Cortex of kidney (tissue), 1 donor: ENCODE data around the gene IMMT.
"Not testable (repeated sequence)": the region's sequence is repeated elsewhere in the genome, so short reads cannot be mapped to it uniquely, and the experiment has no call there.

Experiments
- DNase-seq: peaks from one replicate; lab custom pipeline; 2025; lab: John Stamatoyannopoulos, UW

Gene IMMT

DNA sequence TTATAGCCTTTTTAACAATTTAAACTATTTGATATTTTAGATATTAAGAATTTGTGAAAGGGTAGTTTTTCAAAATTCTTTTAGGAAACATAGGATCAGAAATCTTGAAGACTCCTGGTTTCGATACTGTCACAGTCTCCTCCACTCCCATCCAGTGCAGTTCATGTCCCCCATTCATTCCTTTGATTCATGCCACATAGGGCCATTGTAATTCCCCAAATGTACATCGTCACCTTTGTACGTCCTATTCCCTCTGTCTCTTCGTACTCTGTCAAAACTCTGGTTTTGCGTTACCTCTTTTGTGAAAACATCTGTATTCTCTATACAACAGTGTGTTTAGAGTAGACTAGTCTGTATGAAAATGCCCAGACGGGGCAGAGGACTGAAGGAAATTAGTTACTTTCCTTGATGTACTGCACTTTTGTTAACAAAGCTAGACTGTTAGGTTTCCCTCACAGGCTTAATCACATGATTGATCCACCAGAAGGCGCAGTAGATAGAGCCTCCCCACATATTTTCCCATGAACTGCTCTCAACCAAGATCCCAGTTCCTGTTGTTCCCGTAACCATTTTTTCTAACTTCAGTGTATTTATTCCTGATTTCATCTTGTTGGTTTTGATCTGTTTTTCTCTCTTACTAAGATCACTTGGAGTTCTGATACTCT, 6.5 kb upstream of the IMMT start:
- no peak for DNase-seq

DNA sequence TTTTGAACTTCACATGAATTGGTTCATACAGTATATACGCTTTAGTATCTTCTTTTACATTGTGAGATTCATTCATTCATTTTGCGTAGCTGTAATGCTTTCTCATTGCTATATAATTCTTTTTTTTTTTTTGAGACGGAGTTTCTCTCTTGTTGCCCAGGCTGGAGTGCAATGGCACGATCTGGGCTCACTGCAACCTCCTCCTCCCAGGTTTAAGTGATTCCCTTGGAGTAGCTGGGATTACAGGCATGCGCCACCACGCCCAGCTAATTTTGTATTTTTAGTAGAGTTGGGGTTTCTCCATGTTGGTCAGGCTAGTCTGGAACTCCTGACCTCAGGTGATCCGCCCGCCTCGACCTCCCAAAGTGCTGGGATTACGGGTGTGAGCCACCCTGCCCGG, 5.3 kb upstream of the IMMT start:
- not testable (repeated sequence) for DNase-seq

DNA sequence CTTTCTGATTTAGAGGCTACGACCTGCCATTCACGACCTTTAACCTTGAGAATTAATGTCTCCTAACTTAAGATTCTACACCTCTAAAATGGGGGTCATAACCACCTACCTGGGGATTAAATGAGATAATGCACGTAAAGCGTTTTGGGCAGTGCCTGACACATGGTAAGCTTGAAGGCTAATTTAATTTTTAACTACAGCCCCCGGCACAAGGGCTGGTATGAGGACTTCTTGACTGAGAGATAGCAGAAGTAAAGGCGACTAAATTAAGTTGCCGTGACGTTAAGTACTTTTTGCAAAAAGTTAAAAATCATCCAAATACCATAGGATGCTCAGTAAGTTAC, 4.5 kb upstream of the IMMT start:
- DNase-seq: no peak

DNA sequence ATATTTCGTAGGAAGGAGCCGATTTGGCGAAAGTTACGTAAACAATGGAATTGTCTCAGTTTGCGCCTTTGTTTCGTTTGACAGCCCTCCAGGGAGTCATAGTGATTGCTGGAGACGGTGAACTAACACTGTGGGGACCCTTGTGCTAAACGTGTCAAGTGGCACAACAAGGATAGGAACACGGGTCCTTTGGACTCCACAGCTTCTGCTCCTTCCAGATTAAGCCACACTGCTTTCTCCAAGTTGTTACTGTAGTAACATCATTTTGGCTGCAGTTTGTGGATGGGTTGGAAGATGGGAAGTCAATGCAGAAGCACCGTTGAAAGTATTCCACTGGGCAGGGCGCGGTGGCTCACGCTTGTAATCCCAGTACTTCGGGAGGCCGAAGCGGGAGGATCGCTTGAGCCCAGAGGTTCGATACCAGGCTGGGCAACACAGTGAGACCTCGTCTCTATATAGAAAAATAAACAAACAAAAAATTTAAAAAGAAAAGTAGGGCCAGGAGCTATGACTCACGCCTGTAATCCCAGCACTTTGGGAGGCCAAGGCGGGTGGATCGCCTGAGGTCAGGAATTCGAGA, 636 bp upstream of the IMMT start:
- DNase-seq: no peak

DNA sequence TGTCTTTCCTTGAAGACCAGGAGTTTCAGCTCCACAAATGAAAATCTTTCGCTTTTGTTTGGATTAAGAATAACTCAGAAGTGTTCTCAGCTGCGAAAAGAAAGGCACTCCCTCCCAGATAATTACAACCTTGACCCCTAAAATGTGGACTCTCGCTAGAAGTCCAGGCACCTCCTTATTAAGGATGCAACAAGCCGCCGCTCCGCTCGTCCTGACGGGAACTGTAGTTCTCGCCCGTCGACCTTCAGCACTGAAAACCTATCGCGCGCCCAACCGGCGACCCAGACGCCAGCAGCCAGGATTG, 559 bp downstream of the IMMT start:
- DNase-seq: no peak

DNA sequence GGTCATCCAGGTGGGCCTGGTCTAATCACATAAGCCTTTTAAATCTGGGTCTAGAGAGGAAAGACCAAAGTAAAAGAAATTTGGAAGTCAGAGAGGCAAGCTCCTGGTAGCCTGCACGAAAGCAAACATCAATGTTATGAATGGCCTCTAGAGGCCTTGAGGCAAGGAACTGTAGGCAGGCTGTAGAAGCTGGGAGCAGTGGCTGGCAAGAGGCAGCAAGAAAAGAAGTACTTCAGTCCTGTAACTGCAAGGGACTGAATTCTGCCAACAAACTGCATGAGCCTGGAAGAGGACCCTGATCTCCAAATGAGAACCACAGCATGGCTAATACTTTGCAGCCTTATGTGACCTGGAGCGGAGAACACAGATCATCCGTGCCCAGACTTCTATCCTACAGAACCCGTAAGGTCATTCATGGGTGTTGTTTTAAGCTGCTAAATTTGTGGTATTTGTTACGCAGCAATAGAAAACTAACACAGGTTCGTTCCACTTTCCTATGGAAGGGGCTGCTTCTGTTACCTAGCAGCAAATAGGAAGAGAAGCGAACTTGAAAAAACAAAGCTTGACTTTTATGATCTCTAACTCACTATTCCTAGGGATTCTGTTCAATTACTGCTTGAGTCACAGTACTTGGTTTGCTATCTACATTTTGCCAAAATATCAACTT, 1.2 kb downstream of the IMMT start:
- DNase-seq: no peak

DNA sequence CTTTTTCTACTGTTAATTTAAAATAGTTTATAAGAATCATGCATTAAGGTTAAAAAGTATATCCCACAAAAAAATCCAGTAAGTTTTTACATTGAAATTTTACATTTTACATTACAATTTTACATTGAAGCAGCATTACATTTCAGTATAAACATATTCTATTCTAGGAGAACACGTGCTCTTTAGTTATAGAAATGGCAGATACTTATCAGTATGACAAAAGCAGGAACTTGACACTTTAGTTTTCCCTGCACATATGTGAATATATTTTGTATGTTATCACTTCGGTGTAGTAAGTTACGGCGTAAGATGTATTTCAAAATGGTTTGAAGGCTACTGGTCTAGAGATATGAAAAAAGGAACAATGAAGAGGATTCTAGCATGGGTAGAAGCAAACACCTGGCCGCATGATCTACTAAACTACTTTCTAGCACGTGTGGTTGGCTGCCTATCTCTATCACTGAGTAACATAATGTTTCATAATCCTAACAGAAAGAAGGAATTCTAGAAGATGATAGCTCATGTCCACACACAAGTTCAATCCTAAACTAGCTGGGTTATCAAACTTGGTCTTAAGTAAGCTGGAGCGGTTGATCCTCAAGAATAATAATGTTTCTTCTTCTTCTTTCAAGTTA, 5.4 kb downstream of the IMMT start:
- DNase-seq: no peak

DNA sequence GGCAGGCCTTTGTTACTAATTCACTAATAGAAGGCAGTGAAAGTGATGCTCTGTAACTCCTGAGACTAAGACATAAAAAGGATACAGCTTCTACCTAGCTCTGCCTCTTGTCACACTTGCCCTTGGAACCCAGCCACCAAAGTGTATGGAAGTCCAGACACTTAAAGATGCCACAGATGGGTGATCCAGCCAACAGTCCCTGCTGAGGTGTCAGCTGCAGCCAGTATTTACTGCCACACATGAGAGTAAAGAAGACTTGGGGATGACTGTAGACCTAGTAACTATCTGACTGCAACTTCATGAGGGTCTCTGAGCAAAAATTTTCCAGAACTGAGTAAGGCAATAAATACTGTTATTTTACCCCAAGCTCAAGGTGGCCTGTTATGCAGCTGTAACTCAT, 8.8 kb downstream of the IMMT start:
- no peak for DNase-seq

DNA sequence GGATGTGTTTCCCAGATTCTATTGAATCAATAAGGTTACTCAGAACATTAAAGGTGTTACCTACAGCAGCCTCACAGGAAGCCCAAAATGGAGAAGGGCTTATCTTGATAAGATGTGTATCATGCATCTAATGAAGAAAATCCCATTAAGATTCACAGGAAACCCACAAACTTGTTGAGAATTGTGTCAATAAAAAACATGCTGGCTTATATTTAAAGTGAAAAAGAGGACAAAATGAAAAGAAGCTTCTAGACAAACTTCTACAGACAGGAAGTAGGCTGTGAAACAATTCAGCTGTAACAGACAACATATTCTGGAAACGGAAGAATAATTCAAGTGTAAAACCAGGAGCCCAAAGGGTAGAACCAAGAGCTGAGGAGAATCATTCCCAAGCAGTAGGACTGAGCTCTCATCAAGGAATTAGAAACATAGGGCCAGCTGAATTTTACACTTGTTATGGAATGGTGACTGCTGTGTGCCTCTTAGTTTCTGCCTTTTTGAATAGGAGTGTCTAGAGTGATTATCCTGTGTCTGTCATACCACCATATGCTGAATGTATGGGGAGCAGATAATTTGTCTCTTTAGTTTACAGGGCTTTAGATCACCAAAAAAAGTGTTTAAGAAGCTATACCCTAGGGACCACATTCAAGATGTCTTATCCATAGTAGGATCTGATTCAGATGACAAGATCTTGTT, 9.6 kb downstream of the IMMT start:
- DNase-seq: no peak

DNA sequence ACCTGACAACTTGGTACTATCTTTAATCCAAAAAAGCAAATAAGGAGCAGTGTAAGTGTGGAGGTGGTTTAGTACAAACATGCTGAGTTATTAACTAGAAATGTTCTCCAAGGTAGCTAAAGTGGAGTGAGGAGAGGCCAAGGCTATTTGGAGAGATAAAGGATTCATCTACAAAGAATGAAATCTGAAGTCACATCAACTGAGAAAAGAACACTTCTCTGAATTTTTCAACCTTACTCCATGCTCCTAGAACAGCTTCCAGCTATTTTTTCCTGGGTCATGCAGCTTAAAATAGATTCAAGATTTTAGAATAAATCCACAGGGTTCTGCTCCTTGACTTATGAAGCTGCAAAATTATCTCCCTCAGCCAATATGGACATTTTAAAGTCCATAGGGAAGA, 18.7 kb downstream of the IMMT start:
- no peak for DNase-seq

DNA sequence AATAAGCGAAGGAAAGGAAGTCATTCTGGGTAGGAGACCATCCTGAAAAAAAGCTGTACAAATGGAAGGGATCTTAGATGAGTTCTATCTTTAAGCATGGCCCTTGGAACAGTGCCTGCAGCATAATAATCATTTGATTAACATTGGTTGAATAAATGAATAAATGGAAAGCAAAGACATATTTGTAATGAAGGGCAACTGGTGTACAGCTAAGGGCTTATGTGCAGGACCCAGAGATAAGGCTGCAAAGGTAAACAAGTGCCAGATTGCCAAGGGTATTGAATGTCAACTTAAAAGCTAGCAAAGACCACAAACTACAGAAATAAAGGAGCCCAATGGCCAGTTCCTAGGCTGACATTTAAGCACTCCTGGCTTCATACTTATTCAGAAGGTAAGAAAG, 19.4 kb downstream of the IMMT start:
- no peak for DNase-seq

DNA sequence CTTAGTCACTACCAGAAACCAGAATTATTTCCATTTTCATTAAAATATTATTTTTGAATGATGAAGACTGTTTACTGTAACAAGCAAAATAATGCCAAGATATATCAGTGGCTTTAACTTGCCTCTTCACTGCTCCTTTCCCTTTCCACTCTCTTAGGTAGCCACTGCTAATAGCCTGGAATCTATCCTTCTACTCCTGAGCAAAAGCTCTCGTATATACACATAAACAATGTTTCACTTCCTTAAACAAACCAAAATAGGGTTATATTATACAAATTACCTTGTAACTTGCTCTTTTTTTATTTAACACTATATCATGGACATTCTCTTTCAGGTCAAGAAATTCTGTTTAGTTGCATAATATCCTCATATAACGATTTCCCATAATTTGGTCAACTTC, 20.8 kb downstream of the IMMT start:
- no peak for DNase-seq

DNA sequence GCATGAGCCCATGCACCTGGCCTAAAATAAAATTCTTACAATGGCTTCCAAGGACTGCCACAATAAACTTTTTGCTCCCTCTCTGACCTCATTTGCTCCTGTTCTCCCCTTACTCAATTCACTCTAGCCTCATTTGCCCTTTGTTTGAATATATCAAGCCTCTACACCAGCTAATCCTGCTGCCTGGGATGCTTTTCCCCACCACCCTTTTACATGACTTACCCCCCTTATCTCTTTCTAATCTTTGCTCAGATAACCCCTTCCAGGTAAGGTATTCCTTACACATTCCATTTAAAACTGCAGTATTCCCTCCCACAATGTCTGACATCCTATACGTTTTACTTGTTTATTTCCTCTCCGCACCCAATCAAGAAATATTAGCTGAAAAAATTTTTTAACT, 22.7 kb downstream of the IMMT start:
- no peak for DNase-seq

DNA sequence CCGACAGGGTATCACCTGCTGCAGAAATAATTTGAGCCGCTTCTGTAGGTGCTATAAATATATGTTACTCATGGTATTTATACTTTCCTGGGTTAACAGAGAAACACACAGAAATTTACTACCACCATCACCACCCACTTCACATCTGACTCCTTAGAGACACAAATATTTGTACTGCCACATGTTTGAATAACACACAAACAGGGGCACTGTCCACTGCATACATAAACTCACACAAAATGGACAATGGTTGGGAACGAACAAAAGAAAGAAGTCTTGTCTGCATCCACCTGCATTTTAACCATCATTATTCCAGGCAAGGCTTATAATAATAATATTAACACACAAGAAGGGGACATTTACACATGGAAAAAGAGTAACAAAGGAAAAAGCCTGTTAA, 24.0 kb downstream of the IMMT start:
- DNase-seq: no peak

DNA sequence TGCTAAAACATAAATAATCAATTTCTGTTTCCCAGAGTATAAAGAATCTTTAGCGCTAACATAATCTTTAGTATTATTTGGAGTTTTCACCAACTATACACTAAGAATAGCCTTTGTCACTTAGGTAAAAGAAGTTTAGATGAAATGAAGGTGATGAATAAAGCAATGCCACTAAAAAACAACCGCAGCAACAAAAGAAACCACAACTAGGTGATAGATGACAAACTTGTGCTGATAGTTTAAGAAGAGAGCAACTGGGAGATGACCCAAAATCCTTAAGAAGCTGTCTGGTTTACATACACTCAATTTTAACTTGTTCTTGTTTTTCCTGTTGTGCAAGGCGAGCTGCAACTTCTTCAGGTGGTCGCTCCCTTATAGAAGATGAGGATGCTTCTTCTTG, 24.8 kb downstream of the IMMT start:
- no peak for DNase-seq

DNA sequence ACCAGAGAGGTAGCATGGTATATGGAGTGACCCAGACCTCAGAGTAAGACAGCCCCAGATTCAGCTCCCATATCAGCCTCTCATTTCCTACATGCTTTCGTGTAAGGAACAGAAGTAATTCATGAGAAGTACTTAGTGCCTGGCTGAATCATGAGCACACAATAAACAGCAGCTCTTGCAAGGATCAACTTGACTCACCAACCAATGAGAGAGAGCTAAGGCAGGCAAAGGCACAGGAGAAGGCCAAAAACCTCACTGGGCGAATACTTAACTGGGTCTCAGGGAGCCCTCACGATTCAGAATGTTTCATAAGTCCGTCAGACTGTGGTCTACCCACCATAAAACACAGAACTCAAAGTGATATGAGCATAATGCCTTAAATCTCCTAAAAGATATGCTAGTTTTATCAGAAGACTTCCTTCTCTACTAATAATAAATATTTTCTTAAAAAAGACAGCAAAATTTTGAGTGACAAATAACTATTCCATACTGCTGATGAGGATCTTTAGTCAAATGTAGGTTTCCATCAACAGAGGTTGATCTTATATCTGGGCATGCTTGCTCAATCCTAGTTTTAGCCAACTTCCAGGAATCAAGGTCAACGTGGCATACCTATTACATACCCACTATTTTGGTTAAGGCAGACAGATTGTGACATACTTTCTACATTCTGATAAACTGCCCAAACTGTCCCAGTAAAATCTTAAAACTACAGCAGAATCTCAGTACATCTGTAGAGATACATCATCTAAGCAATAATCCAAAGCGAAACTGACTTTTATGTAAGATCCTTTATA, 34.9 kb downstream of the IMMT start:
- DNase-seq: no peak

DNA sequence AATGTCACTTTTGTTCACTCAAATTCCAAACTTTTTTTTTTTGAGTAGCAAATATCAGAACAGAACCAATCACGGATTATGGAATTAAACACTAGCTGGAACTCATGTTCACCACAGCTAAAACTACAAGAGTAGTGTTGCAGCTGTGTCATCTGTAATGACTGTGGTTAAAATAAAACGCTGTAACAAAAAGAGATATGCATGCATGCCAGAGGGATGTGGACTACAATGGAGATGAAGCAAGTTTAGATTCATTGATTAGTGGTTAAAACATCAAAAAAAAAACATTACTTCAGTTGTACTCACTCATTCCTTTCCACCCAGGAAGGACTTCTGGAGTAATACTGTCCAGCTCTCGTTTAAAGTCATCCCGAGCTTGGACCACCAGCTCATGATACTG, 37.0 kb downstream of the IMMT start:
- no peak for DNase-seq

DNA sequence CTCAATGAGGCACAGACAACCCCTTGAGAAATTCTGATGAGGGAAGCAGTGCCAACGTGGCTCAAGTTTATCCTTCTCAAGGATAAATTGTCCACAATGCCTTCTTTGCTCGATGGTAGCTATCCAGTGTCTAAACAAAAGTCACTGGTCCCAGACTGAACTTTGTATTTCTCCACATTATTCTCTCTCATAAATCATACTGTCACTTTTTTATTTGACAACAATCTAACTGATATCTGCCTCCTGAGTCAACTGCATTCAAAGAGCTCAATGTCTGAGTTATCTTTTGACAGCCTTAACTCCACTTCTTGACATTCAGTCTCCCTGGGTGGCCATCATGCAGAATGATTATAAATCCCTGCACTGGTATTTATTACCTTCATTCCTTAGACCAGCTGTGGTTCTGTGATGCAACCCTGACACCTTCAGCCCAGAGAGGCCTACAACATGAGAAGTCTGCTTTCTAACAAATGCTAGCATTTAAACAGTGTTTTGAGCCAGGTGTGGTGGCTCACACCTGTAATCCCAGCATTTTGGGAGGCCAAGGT, 38.2 kb downstream of the IMMT start:
- no peak for DNase-seq

DNA sequence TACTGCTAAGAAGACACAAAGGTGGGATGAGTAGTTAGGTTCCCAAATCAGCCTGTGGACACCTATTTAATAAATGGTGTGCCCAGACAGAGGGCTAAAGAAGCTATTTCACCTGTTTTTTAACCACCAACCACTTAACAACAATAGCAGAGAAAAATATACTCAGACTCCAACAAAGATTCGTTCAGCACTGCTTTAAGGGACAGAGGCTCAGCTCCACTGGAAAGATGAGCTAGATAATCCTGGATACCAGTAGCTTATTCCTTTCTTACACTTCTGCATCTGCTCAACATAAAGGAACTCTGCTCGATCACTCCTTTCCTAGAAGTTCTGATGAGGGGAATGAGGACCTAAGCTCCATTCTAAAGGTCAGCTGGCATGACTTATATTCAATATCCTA, 44.8 kb downstream of the IMMT start:
- no peak for DNase-seq

DNA sequence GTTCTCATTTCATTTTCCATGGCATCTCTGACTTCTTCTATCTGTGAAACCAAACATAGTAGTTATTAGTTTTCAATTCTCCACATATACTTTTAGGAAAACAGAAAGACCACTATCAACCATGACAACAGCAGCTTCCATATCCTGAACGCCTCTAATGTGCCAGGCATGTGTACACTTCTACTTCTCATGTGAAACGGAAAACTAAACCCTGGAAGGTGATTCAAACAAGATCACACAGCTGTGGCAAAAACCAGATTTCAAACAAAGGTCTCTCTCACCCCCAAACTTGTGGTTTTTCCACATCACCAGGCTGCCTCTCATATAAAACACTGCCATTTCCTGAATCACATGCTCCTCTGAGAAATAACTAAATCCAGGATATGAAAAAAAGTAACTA, 47.5 kb downstream of the IMMT start:
- no peak for DNase-seq

DNA sequence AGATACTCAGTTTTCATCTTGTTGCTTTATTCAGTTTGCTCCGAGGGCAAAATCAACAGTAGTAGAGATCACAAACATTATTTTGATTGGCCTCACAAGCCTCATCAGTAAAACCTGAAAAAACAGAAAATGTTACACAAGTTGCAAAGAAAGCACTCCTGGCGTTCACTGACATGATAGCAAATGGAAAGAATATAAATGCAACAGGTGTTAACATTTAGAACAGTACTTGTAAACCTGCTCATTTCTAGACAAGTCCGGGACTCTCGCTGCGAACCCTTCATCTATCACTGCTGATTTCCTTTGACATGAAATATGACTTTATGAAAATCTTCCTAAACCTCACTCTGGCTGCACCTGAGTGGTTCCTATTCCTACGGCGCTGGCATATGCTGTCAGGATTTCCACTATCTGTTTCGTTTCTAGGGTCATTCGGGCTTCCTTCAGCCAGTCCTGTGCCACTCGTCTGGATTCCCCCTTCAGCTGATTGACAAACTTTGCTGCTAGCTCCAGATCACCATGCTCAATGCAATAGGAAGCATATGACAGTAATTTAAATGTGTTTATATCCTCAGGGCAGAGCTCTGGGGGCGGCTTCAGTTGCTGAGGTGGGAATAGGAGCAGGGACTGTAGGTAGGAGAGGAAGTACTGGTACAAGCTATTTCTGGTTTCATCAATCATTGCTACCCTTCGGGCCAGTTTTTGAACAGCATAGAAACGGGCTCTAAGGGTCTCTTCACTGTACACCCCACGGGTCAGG, 51.2 kb downstream of the IMMT start:
- no peak for DNase-seq
